Breast epithelium (tissue), 3 donors: Measurements from ENCODE around the gene CYBRD1.

Experiments used
- CTCF ChIP-seq, 3 donors: fragments of 450-650 bp; IDR thresholded peaks; one replicate each; pipeline ENCODE4 v1.5.1; 2016 to 2017; ENCODE audit warnings: antibody characterized with exemption in 3 of 3, mild to moderate bottlenecking in 3 of 3, moderate library complexity in 3 of 3
- POLR2A ChIP-seq: fragments of 450-650 bp; IDR thresholded peaks from one replicate; pipeline ENCODE4 v1.6.1; 2016; ENCODE audit warnings: antibody characterized with exemption, mild to moderate bottlenecking, moderate library complexity
- POLR2AphosphoS5 ChIP-seq, 3 donors: sonication (generic); formaldehyde crosslinking; IDR thresholded peaks; one replicate each; pipeline ENCODE4 v1.6.1; 2017; ENCODE audit warnings: antibody characterized with exemption in 3 of 3

- TF ChIP-seq CTCF (IDR thresholded peaks at IDR 0.05) (no peak), POLR2AphosphoS5 (IDR thresholded peaks at IDR 0.05) (no peak), POLR2A (no peak)
These were observed 44.5 kb downstream of the CYBRD1 start for GRCh38 chr2:171566753-171567152.
